Measurements from ENCODE around the gene C1QA.

Gene C1QA

GRCh38 chr1:22616571-22616970, 19.9 kb upstream of the C1QA start:
- H3K27ac ChIP-seq (replicated peaks), result no peak overlapping the region
- H3K27me3 ChIP-seq (ENCODE audit: insufficient read depth, poor library complexity, severe bottlenecking), result no peaks in the 10 kb centered on the region
- no peak overlapping the region for H3K4me3 ChIP-seq (replicated peaks; ENCODE audit: insufficient read depth, low read length)
- TF ChIP-seq GABPA (IDR thresholded peaks at IDR 0.05; ENCODE audit: low read depth), result no peak
- TF ChIP-seq SPI1 (IDR thresholded peaks at IDR 0.05; ENCODE audit: borderline replicate concordance, low read depth), result no peak
- no peak for TF ChIP-seq CTCF (IDR thresholded peaks at IDR 0.05; ENCODE audit: insufficient read depth, low read length)
- no peak for TF ChIP-seq REST (IDR thresholded peaks at IDR 0.05; ENCODE audit: insufficient replicate concordance, low read depth)
- no peak for TF ChIP-seq POLR2AphosphoS5 (IDR thresholded peaks at IDR 0.05; ENCODE audit: low read depth)
- no peak for DNase-seq (ENCODE audit: low read depth in 1 of 2, low spot score in 1 of 2)

GRCh38 chr1:22618056-22618455, 18.4 kb upstream of the C1QA start:
- no peak for TF ChIP-seq SPI1 (IDR thresholded peaks at IDR 0.05; ENCODE audit: borderline replicate concordance, low read depth)
- no peak for TF ChIP-seq POLR2AphosphoS5 (IDR thresholded peaks at IDR 0.05; ENCODE audit: low read depth)
- TF ChIP-seq GABPA (IDR thresholded peaks at IDR 0.05; ENCODE audit: low read depth), result no peak
- TF ChIP-seq CTCF (IDR thresholded peaks at IDR 0.05; ENCODE audit: insufficient read depth, low read length), result no peak
- no peak for TF ChIP-seq REST (IDR thresholded peaks at IDR 0.05; ENCODE audit: insufficient replicate concordance, low read depth)
- no peak overlapping the region for H3K27ac ChIP-seq (replicated peaks)
- no peak overlapping the region for H3K4me3 ChIP-seq (replicated peaks; ENCODE audit: insufficient read depth, low read length)
- no peaks in the 10 kb centered on the region for H3K27me3 ChIP-seq (ENCODE audit: insufficient read depth, poor library complexity, severe bottlenecking)
- no peak for DNase-seq (ENCODE audit: low read depth in 1 of 2, low spot score in 1 of 2)

- TF ChIP-seq POLR2AphosphoS5 (IDR thresholded peaks at IDR 0.05; ENCODE audit: low read depth), result no peak
- TF ChIP-seq REST (IDR thresholded peaks at IDR 0.05; ENCODE audit: insufficient replicate concordance, low read depth), result no peak
- TF ChIP-seq GABPA (IDR thresholded peaks at IDR 0.05; ENCODE audit: low read depth), result peak; percentile 69; the same call in 1 of the 2 replicates
- peak; percentile 76 for TF ChIP-seq SPI1 (IDR thresholded peaks at IDR 0.05; ENCODE audit: borderline replicate concordance, low read depth)
- DNase-seq (ENCODE audit: low read depth in 1 of 2, low spot score in 1 of 2), result peak; percentile 73 to 90
- Histone ChIP-seq H3K27ac (replicated peaks) (no peak overlapping the region), H3K27me3 (ENCODE audit: insufficient read depth, poor library complexity, severe bottlenecking) (no peaks in the 10 kb centered on the region), H3K4me3 (replicated peaks; ENCODE audit: insufficient read depth, low read length) (no peak overlapping the region)
Measured at GRCh38 chr1:22619252-22619651, 17.2 kb upstream of the C1QA start.
